ENCODE measurements around the gene FGFR1OP2. TPM values are rescaled to one million over a fixed set of nuclear protein-coding genes. Genes with fewer than 3 reads are reported as not detected.

The FGFR1OP2 gene
- total and polyA plus RNA-seq, 2 of the 8 experiments (the other 6 are each of a cell fraction or from before 2014, with no cell fraction given): 8.8 to 34.4 TPM

DNA sequence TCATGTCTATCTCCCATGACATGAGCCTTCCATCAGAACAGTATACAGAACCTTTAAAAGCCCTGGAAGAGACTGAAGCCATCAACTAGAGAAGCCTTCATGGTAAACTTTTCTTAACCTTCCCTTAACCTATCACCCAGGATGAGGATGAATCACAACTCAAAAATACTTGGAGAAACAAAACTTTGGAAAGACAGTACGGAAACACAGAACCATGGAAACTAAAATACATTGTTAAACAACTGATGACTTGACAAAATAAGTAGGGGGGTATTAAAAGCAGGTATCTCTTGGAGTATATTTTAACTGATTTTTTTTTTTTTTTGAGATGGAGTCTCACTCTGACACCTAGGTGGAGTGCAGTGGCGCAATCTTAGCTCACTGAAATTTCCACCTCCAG, 67.2 kb downstream of the FGFR1OP2 start:
- Histone ChIP-seq H2BK5ac (ENCODE audit: low read depth, low read length) (no peak overlapping the region), H3K56ac (replicated peaks; ENCODE audit: insufficient read length, low read depth, low read length) (no peak overlapping the region), H3K23me2 (ENCODE audit: low read depth, low read length) (peaks cover 2% of the 10 kb centered on the region; the same call in 1 of the 2 replicates), H3K4ac (replicated peaks; ENCODE audit: insufficient read length, low read depth, low read length) (no peak overlapping the region), H3K27ac (ENCODE audit: low read depth, low read length) (no peak overlapping the region), H2BK20ac (ENCODE audit: low read length) (no peak overlapping the region), H3K27me3 (replicated peaks in 1 of 4; ENCODE audit: control insufficient read depth in 3 of 4, extremely low read depth in 1 of 4, insufficient read depth in 3 of 4, low read length in 3 of 4) (no peaks in the 10 kb centered on the region), H2AK5ac (ENCODE audit: low read depth, low read length) (no peak overlapping the region), H2BK120ac (replicated peaks; ENCODE audit: low read depth, low read length) (no peak overlapping the region), H3K79me2 (ENCODE audit: control insufficient read depth in 1 of 2, insufficient read depth in 2 of 2, low read length in 2 of 2) (peaks cover 0 to 63% of the 10 kb centered on the region in 2 experiments; a peak in 2 of 4 replicates), H4K5ac (ENCODE audit: insufficient read length, low read depth, low read length) (no peak overlapping the region), H3K14ac (ENCODE audit: insufficient read length) (no peak overlapping the region), H3K4me2 (ENCODE audit: insufficient read depth in 1 of 2, low read depth in 2 of 2, low read length in 2 of 2) (no peak overlapping the region), H4K20me1 (replicated peaks in 1 of 2; ENCODE audit: control insufficient read depth in 1 of 2, insufficient read depth in 2 of 2, low read length in 2 of 2) (peaks cover 0 to 2% of the 10 kb centered on the region in 2 experiments), H2BK12ac (ENCODE audit: low read depth, low read length) (no peak overlapping the region), H3K23ac (ENCODE audit: insufficient read length) (no peak overlapping the region), H3K18ac (ENCODE audit: extremely low read depth, low read length) (no peak overlapping the region), H3K79me1 (ENCODE audit: low read depth, low read length) (peaks cover 2% of the 10 kb centered on the region; the same call in 1 of the 2 replicates), H3K9me3 (ENCODE audit: insufficient read depth in 2 of 2, low read depth in 1 of 2, low read length in 1 of 2) (no peaks in the 10 kb centered on the region), H3K9ac (replicated peaks in 1 of 4; ENCODE audit: extremely low read depth in 1 of 4, low read depth in 3 of 4, low read length in 3 of 4) (no peak overlapping the region), H3K36me3 (ENCODE audit: control insufficient read depth in 2 of 4, insufficient read depth in 4 of 4, low read length in 3 of 4) (no peaks in the 10 kb centered on the region), H2AFZ (ENCODE audit: low read length) (no peak overlapping the region), H2BK15ac (ENCODE audit: low read length) (no peak overlapping the region), H4K91ac (replicated peaks; ENCODE audit: insufficient read length, low read length) (no peak overlapping the region), H4K8ac (ENCODE audit: extremely low read depth, insufficient read depth, low read length) (no peak overlapping the region), H3K4me1 (replicated peaks in 1 of 4; ENCODE audit: control insufficient read depth in 3 of 4, insufficient read depth in 4 of 4, low read length in 3 of 4) (peaks cover 2 to 8% (median 4%) of the 10 kb centered on the region in 4 experiments; a peak in 5 of 7 replicates), H3K4me3 (ENCODE audit: extremely low read depth in 1 of 4, insufficient read depth in 2 of 4, low read depth in 3 of 4, low read length in 4 of 4) (no peak overlapping the region)
- DNase-seq (ENCODE audit: low read depth in 1 of 2, low spot score in 2 of 2) (no peak), FAIRE-seq (no peak)
- ChIA-PET CTCF (ENCODE audit: partially characterized antibody) (interaction anchor here (0.7 kb wide), 1 partner anchor 186 kb away, joined by 3 read pairs; no protein-coding TSS in a partner anchor), POLR2A (ENCODE audit: partially characterized antibody) (no interaction called here)
- no peak for TF ChIP-seq BRCA1 (IDR thresholded peaks at IDR 0.05; ENCODE audit: low read depth, low read length)
- no peak for TF ChIP-seq YY1 (IDR thresholded peaks at IDR 0.05; ENCODE audit: low read depth, low read length)
- no peak for TF ChIP-seq BACH1 (IDR thresholded peaks at IDR 0.05; ENCODE audit: low read length)
- TF ChIP-seq EGR1 (IDR thresholded peaks at IDR 0.05; ENCODE audit: borderline replicate concordance, low read depth, low read length): no peak
- no peak for TF ChIP-seq RBBP5 (IDR thresholded peaks at IDR 0.05; ENCODE audit: borderline replicate concordance, low read depth, low read length)
- TF ChIP-seq BCL11A (IDR thresholded peaks at IDR 0.05; ENCODE audit: low read depth in 2 of 2, low read length in 2 of 2): no peak
- 93% methylated on average over 2 of the region's 2 CpGs; no CpG with 5 or more reads in 1 of the 2 experiments for WGBS, 2 experiments (ENCODE audit: extremely low coverage in 1 of 2, insufficient coverage in 1 of 2, insufficient read length in 1 of 2, insufficient replicate concordance in 2 of 2, low coverage in 1 of 2, low lambda C conversion rate in 2 of 2, missing lambda C conversion rate in 1 of 2)
